ENCODE measurements around the gene EIF3K. TPM values are rescaled to one million over a fixed set of nuclear protein-coding genes. Genes with fewer than 3 reads are reported as not detected.
A peak's percentile ranks its signal among the peaks of the same experiment; 100 is the strongest.

The EIF3K gene
- total and polyA plus RNA-seq, 2 of the 13 experiments (the other 11 are each of a cell fraction or from before 2014, with no cell fraction given): 179 to 258 TPM

GRCh38 chr19:38685666-38686529 is 66.9 kb downstream of the EIF3K start (continued):
- TF ChIP-seq NFKB2 (CRISPR knock-in tag; IDR thresholded peaks at IDR 0.05; ENCODE audit: borderline replicate concordance): no peak
- no peak for TF ChIP-seq JUNB (CRISPR knock-in tag; IDR thresholded peaks at IDR 0.05; ENCODE audit: borderline replicate concordance)
- TF ChIP-seq ZNF225 (CRISPR knock-in tag; IDR thresholded peaks at IDR 0.05): no peak
- peak; percentile 56; the same call in 1 of the 2 replicates for TF ChIP-seq KDM6A (CRISPR knock-in tag; IDR thresholded peaks at IDR 0.05; ENCODE audit: low read depth)
- 0 out of 2 replicates have a peak, but pooled peaks have one; percentile 21 for TF ChIP-seq HOXA3 (CRISPR knock-in tag; IDR thresholded peaks at IDR 0.05)
- no peak for TF ChIP-seq GABPB1 (CRISPR knock-in tag; IDR thresholded peaks at IDR 0.05)
- no peak for TF ChIP-seq MATR3 (CRISPR knock-in tag; IDR thresholded peaks at IDR 0.05)
- no peak for TF ChIP-seq ZNF589 (CRISPR knock-in tag; conservative IDR thresholded peaks at IDR 0.05)
- TF ChIP-seq KAT8 (CRISPR knock-in tag; IDR thresholded peaks at IDR 0.05): peak; percentile 11; the same call in 1 of the 2 replicates
- no peak for TF ChIP-seq ZBTB33 (CRISPR knock-in tag; IDR thresholded peaks at IDR 0.05)
- TF ChIP-seq AHDC1 (CRISPR knock-in tag; IDR thresholded peaks at IDR 0.05; ENCODE audit: borderline replicate concordance): no peak
- no peak for TF ChIP-seq ZNF407 (CRISPR knock-in tag; IDR thresholded peaks at IDR 0.05; ENCODE audit: not compliant biosample characterization)
- TF ChIP-seq NFIC (IDR thresholded peaks at IDR 0.05; ENCODE audit: low read length): 0 out of 2 replicates have a peak, but pooled peaks have one; percentile 20

Measured in HepG2 (cell line).